GM10248 (cell line): ENCODE measurements around the gene PPP2R2B.

ENCODE experiments used
- CTCF ChIA-PET: fragments of 300-600 bp; sonication (Branson Sonifier 250); formaldehyde crosslinking; extraction: SDS; loops from one replicate; lab custom pipeline; 2021; ENCODE audit warnings: antibody characterized with exemption; lab: Yijun Ruan, JAX
- POLR2A ChIA-PET: fragments of 350-650 bp; sonication (Branson Sonifier 250); formaldehyde crosslinking; extraction: SDS; loops from one replicate; lab custom pipeline; 2020; ENCODE audit warnings: antibody characterized with exemption; lab: Yijun Ruan, JAX
- DNase-seq: peaks from one replicate; pipeline ENCODE4 v3.0.0; 2012; ENCODE audit errors: extremely low spot score
- CTCF ChIP-seq: IDR thresholded peaks from 2 replicates; pipeline ENCODE4 v1.5.1; 2012; ENCODE audit warnings: mild to moderate bottlenecking, low read depth; ENCODE audit errors: extremely low read depth, missing control alignments, control extremely low read depth

Gene PPP2R2B

DNA sequence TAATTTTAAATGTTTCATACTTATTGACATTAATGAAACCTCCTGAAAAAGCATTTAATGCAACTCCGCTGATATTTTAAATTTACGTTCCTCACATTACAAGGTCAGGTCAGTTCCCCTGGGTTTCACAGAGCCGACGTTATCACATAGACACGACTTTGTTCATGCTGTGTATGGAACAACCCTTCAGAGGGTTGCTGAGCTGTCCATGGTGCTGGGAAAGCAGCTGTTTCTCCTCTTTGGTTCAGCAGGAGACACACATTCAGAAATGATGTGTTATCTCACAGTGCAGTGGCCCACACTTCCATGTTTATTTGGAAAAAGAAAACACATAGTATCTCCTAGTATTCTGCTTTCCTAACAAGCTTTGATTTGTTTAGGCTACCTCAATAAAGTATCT is 53.5 kb downstream of the PPP2R2B start:
- POLR2A ChIA-PET: no interaction called here
- no peak for DNase-seq

DNA sequence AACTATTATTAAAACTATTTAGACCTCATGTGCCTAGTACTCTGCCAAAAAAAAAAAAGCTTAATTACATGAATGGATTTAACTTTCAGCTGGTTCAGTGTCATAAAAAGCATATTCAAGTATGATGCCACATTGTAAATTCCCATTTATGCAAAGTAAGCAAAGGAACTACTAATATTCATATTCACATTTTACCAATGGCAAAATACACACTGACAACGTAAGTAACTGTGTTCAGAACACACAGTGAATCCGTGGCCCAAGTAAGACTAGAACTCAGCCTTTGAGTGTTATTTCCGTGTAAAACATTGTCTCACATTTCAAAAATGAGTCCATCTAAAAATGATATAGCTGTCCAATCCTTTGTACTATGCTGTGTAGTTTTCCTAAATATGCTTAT is 56.8 kb downstream of the PPP2R2B start:
- no peak for DNase-seq
- POLR2A ChIA-PET: no interaction called here
- TF ChIP-seq CTCF: no peak
- CTCF ChIA-PET: interaction anchor here (1.5 kb wide), 1 partner anchor 10 kb away, joined by 3 read pairs; no protein-coding TSS in a partner anchor

More for the DNA sequence above, 53.5 kb downstream of the PPP2R2B start:
- no peak for TF ChIP-seq CTCF
- CTCF ChIA-PET: no interaction called here

DNA sequence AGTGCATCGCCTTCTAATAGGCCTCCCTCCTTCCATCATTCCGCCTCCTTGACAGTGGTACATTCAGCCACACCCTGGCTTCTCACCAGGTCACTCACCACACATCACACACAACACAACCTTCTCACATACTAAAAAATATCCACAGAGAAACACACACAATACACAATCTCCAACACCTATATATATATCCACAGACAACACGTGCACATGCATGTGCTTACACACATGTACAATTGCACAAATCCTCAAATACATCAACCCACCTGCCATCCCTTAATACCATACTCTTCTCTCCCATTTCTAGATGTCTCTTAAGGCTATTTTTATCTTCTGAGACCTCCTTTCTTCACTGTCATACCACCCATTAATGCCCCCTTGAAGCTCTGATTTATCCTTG is 57.6 kb downstream of the PPP2R2B start:
- no peak for TF ChIP-seq CTCF
- ChIA-PET CTCF (interaction anchor here (1.5 kb wide), 1 partner anchor 11 kb away, joined by 3 read pairs; no protein-coding TSS in a partner anchor), POLR2A (no interaction called here)
- no peak for DNase-seq

DNA sequence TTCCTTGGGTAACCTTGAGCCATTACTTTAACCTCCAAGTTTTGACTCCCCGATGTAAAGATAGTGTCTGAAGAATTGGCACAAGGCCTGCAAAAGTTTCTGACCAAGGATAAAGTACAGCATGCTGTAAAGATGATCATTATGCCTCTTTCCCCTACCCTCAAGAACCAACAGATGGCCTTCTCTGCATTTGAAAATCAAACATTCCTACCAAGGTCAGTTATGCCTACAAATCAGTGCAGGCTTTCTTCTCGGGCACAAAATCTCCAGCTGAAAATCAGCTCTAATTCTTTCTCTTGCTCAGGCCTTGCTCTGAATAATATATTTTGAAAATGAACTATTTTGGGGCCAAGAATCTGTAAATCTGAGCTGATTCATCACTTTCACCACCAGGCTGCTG is 59.7 kb downstream of the PPP2R2B start:
- ChIA-PET CTCF (interaction anchor here (1.2 kb wide), 1 partner anchor 8 kb away, joined by 3 read pairs; no protein-coding TSS in a partner anchor), POLR2A (no interaction called here)
- no peak for TF ChIP-seq CTCF
- DNase-seq: no peak

DNA sequence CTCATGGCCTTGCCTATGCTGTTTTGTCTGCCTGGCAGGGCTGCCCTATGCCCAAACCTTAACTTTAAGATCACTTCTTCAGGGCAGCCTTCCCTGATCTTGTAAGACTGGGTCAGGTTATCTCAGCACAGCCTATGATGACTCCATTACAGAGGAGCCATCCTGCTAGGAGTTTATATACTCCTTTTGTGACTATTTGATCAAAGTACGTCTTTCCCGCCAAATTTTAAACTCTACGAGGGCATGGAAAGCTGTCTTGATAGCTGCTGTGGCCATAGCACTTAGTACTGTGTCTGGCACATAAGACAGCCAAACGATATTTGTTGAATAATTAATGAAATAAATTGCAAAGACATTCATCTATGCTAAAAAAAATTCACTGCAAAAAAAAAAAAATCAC is 60.6 kb downstream of the PPP2R2B start:
- ChIA-PET POLR2A (no interaction called here), CTCF (interaction anchor here (1.2 kb wide), 1 partner anchor 8 kb away, joined by 3 read pairs; no protein-coding TSS in a partner anchor)
- no peak for TF ChIP-seq CTCF
- no peak for DNase-seq

- no peak for DNase-seq
- ChIA-PET POLR2A (no interaction called here), CTCF (interaction anchor here (1.7 kb wide), 1 partner anchor 10 kb away, joined by 4 read pairs; no protein-coding TSS in a partner anchor)
- no peak for TF ChIP-seq CTCF
These were observed 61.7 kb downstream of the PPP2R2B start for GRCh38 chr5:146816775-146817387.
